Stomach (tissue), 9 donors: ENCODE results near the gene FOSB. TPM values are rescaled to one million over a fixed set of nuclear protein-coding genes. Genes with fewer than 3 reads are reported as not detected.

Experiments
- DNase-seq, 2 donors: peaks; one replicate each; pipeline versions ENCODE4 v3.0.0 to v3.0.0-alpha.2; 2013 to 2019
- H3K27ac ChIP-seq, 5 donors: fragments of 200-600 bp in 4 of 5; sonication (generic) in 4 of 5; one replicate each; pipeline ENCODE4 v1.5.1; 2013 to 2019; ENCODE audit warnings: mild to moderate bottlenecking in 1 of 5, moderate library complexity in 1 of 5
- H3K27me3 ChIP-seq, 3 donors: fragments of 200-600 bp; sonication (generic); one replicate each; pipeline ENCODE4 v1.5.1; 2017 to 2019; ENCODE audit warnings: mixed run types in 1 of 3
- H3K36me3 ChIP-seq, 4 donors: fragments of 200-600 bp; sonication (generic); 1 replicate in 3 of 4; 2 replicates in 1 of 4; pipeline ENCODE4 v1.5.1; 2016 to 2019
- H3K4me1 ChIP-seq, 4 donors: fragments of 200-600 bp; sonication (generic); one replicate each; pipeline ENCODE4 v1.5.1; 2016 to 2019
- H3K4me3 ChIP-seq, 4 donors: fragments of 200-600 bp; sonication (generic) in 3 of 4; one replicate each; pipeline ENCODE4 v1.5.1; 2016 to 2019; ENCODE audit warnings: mild to moderate bottlenecking in 1 of 4
- H3K9me3 ChIP-seq, 4 donors: fragments of 200-600 bp; sonication (generic); one replicate each; pipeline ENCODE4 v1.5.1; 2016 to 2019
- CTCF ChIP-seq, 7 experiments: fragments of 450-650 bp in 4 of 7; fragments of 200-600 bp in 3 of 7; sonication (generic) in 3 of 7; IDR thresholded peaks; one replicate each; pipeline ENCODE4 v1.5.1; 2016 to 2019; ENCODE audit warnings: antibody characterized with exemption in 7 of 7, control low read depth in 2 of 7, mild to moderate bottlenecking in 1 of 7
- EP300 ChIP-seq: sonication (generic); formaldehyde crosslinking; IDR thresholded peaks from one replicate; pipeline ENCODE4 v1.6.1; 2017; ENCODE audit warnings: antibody characterized with exemption
- POLR2A ChIP-seq, 4 donors: fragments of 450-650 bp; IDR thresholded peaks; one replicate each; pipeline ENCODE4 v1.6.1; 2016; ENCODE audit warnings: antibody characterized with exemption in 4 of 4, control low read depth in 2 of 4, mild to moderate bottlenecking in 1 of 4, moderate library complexity in 1 of 4
- POLR2AphosphoS5 ChIP-seq, 3 donors: sonication (generic); formaldehyde crosslinking; IDR thresholded peaks; one replicate each; pipeline ENCODE4 v1.6.1; 2016; ENCODE audit warnings: antibody characterized with exemption in 3 of 3
- WGBS, 5 donors: extraction: QIAGEN DNeasy Blood & Tissue Kit in 3 of 5; methylation state at CpG; one replicate each; pipeline versions ENCODE4 v1.1.5 to v1.1.7; 2013 to 2018; 5-methylcytosine and 5-hydroxymethylcytosine counted together
- intact Hi-C: fragments of 100-400 bp; cut with DNase I; formaldehyde crosslinking; loops from one replicate; pipeline ENCODE4 v1.15.1; 2023; ENCODE audit warnings: low total_unique reads
- polyA plus RNA-seq, 3 donors: library from polyadenylated mRNA; stranded (reverse); fragments of 200-250 nt; gene quantifications; one replicate each; pipeline ENCODE4 v1.2.3, GENCODE V29; 2013
- total RNA-seq, 5 donors: library from RNA; depleted of rRNA; stranded (reverse); fragments of >200 nt; gene quantifications; one replicate each; pipeline versions ENCODE4 v1.1.0 to v1.2.3, GENCODE V29; 2014 to 2016
- donor health status: healthy with polysubstance abuse.
- donor health status: Bipolar disorder and iron deficiency.
- donor health status: healthy.

FOSB gene
- total and polyA plus RNA-seq, 8 donors, result 1.2 to 76.8 (median 9.0) TPM

GRCh38 chr19:45499196-45500180, 31.7 kb downstream of the FOSB start:
- intact Hi-C loops, result no loop called here
- H3K27me3 ChIP-seq, result peaks cover 0 to 52% (median 6%) of the 10 kb centered on the region in 3 donors
- WGBS, 5 donors, result 11 to 15% (median 11%) methylated on average over 36 to 37 of the region's 37 CpGs
- TF ChIP-seq POLR2AphosphoS5 (IDR thresholded peaks at IDR 0.05), result no peak
- no peak overlapping the region for H3K27ac ChIP-seq
- peak overlapping the region; percentile 25 to 43 (median 32) for H3K4me3 ChIP-seq
- no peaks in the 10 kb centered on the region for H3K36me3 ChIP-seq
- DNase-seq, result peak in 1 of 2 donors; percentile 74
- no peaks in the 10 kb centered on the region for H3K9me3 ChIP-seq
- peaks cover 31 to 43% (median 39%) of the 10 kb centered on the region in 4 donors for H3K4me1 ChIP-seq

- no peak overlapping the region for H3K27ac ChIP-seq
- intact Hi-C loops, result no loop called here
- peaks cover 35 to 48% (median 45%) of the 10 kb centered on the region in 4 donors for H3K4me1 ChIP-seq
- H3K27me3 ChIP-seq, result peaks cover 0 to 36% (median 6%) of the 10 kb centered on the region in 3 donors
- no peak for TF ChIP-seq POLR2A (IDR thresholded peaks at IDR 0.05)
- TF ChIP-seq POLR2AphosphoS5 (IDR thresholded peaks at IDR 0.05), result no peak
- no peak for TF ChIP-seq EP300
- TF ChIP-seq CTCF (IDR thresholded peaks at IDR 0.05), result no peak
- WGBS, 5 donors, result 82 to 90% (median 88%) methylated on average over 8 of the region's 8 CpGs
- no peaks in the 10 kb centered on the region for H3K36me3 ChIP-seq
- no peaks in the 10 kb centered on the region for H3K9me3 ChIP-seq
- no peak for DNase-seq
- no peak overlapping the region for H3K4me3 ChIP-seq
Measured at GRCh38 chr19:45500918-45501729, 33.3 kb downstream of the FOSB start.

- Histone ChIP-seq H3K4me3 (no peak overlapping the region), H3K36me3 (no peaks in the 10 kb centered on the region), H3K27me3 (peaks cover 0 to 31% (median 6%) of the 10 kb centered on the region in 3 donors), H3K9me3 (no peaks in the 10 kb centered on the region), H3K27ac (peak overlapping the region in 2 of 5 donors; percentile 23 to 42), H3K4me1 (peaks cover 31 to 46% (median 42%) of the 10 kb centered on the region in 4 donors)
- 57 to 77% (median 68%) methylated on average over 2 of the region's 2 CpGs for WGBS, 5 donors
- DNase-seq, result no peak
- intact Hi-C loops, result no loop called here
- no peak for TF ChIP-seq EP300
- TF ChIP-seq POLR2A (IDR thresholded peaks at IDR 0.05), result no peak
- TF ChIP-seq POLR2AphosphoS5 (IDR thresholded peaks at IDR 0.05), result no peak
- no peak for TF ChIP-seq CTCF (IDR thresholded peaks at IDR 0.05)
Measured at GRCh38 chr19:45501730-45502014, 33.9 kb downstream of the FOSB start.

GRCh38 chr19:45502111-45502510, 34.3 kb downstream of the FOSB start:
- TF ChIP-seq EP300, result no peak
- TF ChIP-seq POLR2A (IDR thresholded peaks at IDR 0.05), result no peak
- no peak for TF ChIP-seq CTCF (IDR thresholded peaks at IDR 0.05)
- TF ChIP-seq POLR2AphosphoS5 (IDR thresholded peaks at IDR 0.05), result no peak
- no peak for DNase-seq
- Histone ChIP-seq H3K4me1 (peaks cover 30 to 46% (median 40%) of the 10 kb centered on the region in 4 donors), H3K4me3 (no peak overlapping the region), H3K9me3 (no peaks in the 10 kb centered on the region), H3K27me3 (peaks cover 0 to 29% (median 6%) of the 10 kb centered on the region in 3 donors), H3K27ac (peak overlapping the region in 2 of 5 donors; percentile 23 to 42), H3K36me3 (no peaks in the 10 kb centered on the region)
- intact Hi-C loops, result no loop called here
- WGBS, 5 donors, result 67 to 83% (median 82%) methylated on average over 5 of the region's 5 CpGs
